Endothelial cell of umbilical vein (primary cell): Measurements from ENCODE around the gene AMN1. TPM values are rescaled to one million over a fixed set of nuclear protein-coding genes. Genes with fewer than 3 reads are reported as not detected.

Experiments
- BruUV-seq: library from RNA; stranded (reverse); fragments of 400-500 nt; replicated peaks from 2 replicates; lab custom pipeline; 2021; lab: Mats Ljungman, UMichigan
- CTCF ChIA-PET: fragments of 300-600, 350-600 bp; sonication (Branson Sonifier 250); formaldehyde crosslinking; loops from one replicate; lab custom pipeline; 2021; ENCODE audit warnings: antibody characterized with exemption, inconsistent platforms; lab: Charles Lee
- POLR2A ChIA-PET: fragments of 300-600, 350-600 bp; sonication (Branson Sonifier 250); formaldehyde crosslinking; loops from one replicate; lab custom pipeline; 2021; ENCODE audit warnings: antibody characterized with exemption, inconsistent platforms; lab: Charles Lee
- DNase-seq: peaks from one replicate; pipeline ENCODE4 v3.0.0-alpha.2; 2011; ENCODE audit warnings: low read depth, low spot score
- FAIRE-seq: peaks from 2 replicates; lab custom pipeline; 2011; peaks lifted over from hg19 to GRCh38; lab: Jason Lieb, UNC
- H2AFZ ChIP-seq: 2 replicates; pipeline ENCODE4 v1.6.0; 2012; ENCODE audit warnings: low read depth, low read length, control low read depth, inconsistent platforms
- H3K27ac ChIP-seq: 2 replicates; pipeline ENCODE4 v1.5.1; 2011; ENCODE audit warnings: low read depth, mild to moderate bottlenecking, control low read depth, low read length, moderate library complexity; ENCODE audit not compliant: insufficient read depth
- H3K27me3 ChIP-seq, 2 experiments: 2 replicates each; pipeline versions ENCODE4 v1.6.0 to v1.6.1; 2011; ENCODE audit warnings: low read length in 2 of 2, mixed read lengths in 1 of 2; ENCODE audit not compliant: control insufficient read depth in 2 of 2, insufficient read depth in 2 of 2
- H3K36me3 ChIP-seq, 2 experiments: 2 replicates in 1 of 2; 3 replicates in 1 of 2; pipeline ENCODE4 v1.5.1; 2011; ENCODE audit warnings: low read length in 2 of 2, mild to moderate bottlenecking in 1 of 2, moderate library complexity in 1 of 2; ENCODE audit not compliant: control insufficient read depth in 2 of 2, insufficient read depth in 2 of 2; ENCODE audit errors: extremely low read depth in 1 of 2
- H3K4me1 ChIP-seq: 3 replicates; pipeline ENCODE4 v1.5.1; 2011; ENCODE audit warnings: mild to moderate bottlenecking, low read length; ENCODE audit not compliant: control insufficient read depth, insufficient read depth; ENCODE audit errors: extremely low read depth
- H3K4me2 ChIP-seq: 2 replicates; pipeline ENCODE4 v1.6.1; 2011; ENCODE audit warnings: low read length, control low read depth, mixed read lengths; ENCODE audit not compliant: insufficient read depth
- H3K4me3 ChIP-seq, 3 experiments: fragments of 200-600 bp in 1 of 3; sonication (generic), shearing (Covaris generic) in 1 of 3; replicated peaks in 1 of 3; 2 replicates each; pipeline ENCODE4 v1.5.1; 2011 to 2016; ENCODE audit warnings: control low read depth in 3 of 3, low read length in 3 of 3, mild to moderate bottlenecking in 2 of 3, inconsistent platforms in 1 of 3, low read depth in 1 of 3, moderate library complexity in 1 of 3; ENCODE audit not compliant: insufficient read depth in 1 of 3
- H3K79me2 ChIP-seq: 2 replicates; pipeline ENCODE4 v1.6.0; 2012; ENCODE audit warnings: low read length, inconsistent platforms; ENCODE audit not compliant: control insufficient read depth, insufficient read depth
- H3K9ac ChIP-seq: replicated peaks from 2 replicates; pipeline ENCODE3; 2011; ENCODE audit warnings: low read length, control low read depth; ENCODE audit not compliant: insufficient read depth; ENCODE audit errors: extremely low read depth
- H3K9me1 ChIP-seq: replicated peaks from 3 replicates; pipeline ENCODE4 v1.6.0; 2011; ENCODE audit warnings: mild to moderate bottlenecking, low read length; ENCODE audit not compliant: control insufficient read depth, insufficient read depth; ENCODE audit errors: extremely low read depth
- H3K9me3 ChIP-seq: replicated peaks from 2 replicates; pipeline ENCODE4 v1.5.1; 2012; ENCODE audit warnings: low read length, inconsistent platforms; ENCODE audit not compliant: control insufficient read depth, insufficient read depth
- H4K20me1 ChIP-seq: replicated peaks from 2 replicates; pipeline ENCODE3; 2011; ENCODE audit warnings: mild to moderate bottlenecking, low read length; ENCODE audit not compliant: control insufficient read depth, insufficient read depth; ENCODE audit errors: extremely low read depth
- EZH2 ChIP-seq: IDR thresholded peaks from 2 replicates; pipeline ENCODE4 v1.6.1; 2012; ENCODE audit warnings: borderline replicate concordance, low read depth, mild to moderate bottlenecking, moderate library complexity, low read length, inconsistent platforms; ENCODE audit not compliant: severe bottlenecking
- FOS ChIP-seq: IDR thresholded peaks from 2 replicates; pipeline ENCODE4 v1.6.1; 2011; ENCODE audit warnings: mild to moderate bottlenecking, low read length, moderate library complexity, borderline replicate concordance; ENCODE audit not compliant: insufficient read depth
- GATA2 ChIP-seq: IDR thresholded peaks from 2 replicates; pipeline ENCODE4 v1.7.0; 2011; ENCODE audit warnings: low read depth, mild to moderate bottlenecking, moderate library complexity, mixed read lengths, low read length; ENCODE audit not compliant: insufficient read length, insufficient read depth
- JUN ChIP-seq: IDR thresholded peaks from 2 replicates; pipeline ENCODE4 v1.6.1; 2011; ENCODE audit warnings: borderline replicate concordance, low read depth; ENCODE audit not compliant: insufficient read length, insufficient read depth
- MAX ChIP-seq: IDR thresholded peaks from 2 replicates; pipeline ENCODE4 v1.6.1; 2011; ENCODE audit not compliant: insufficient read depth, insufficient read length
- MYC ChIP-seq: IDR thresholded peaks from one replicate; pipeline ENCODE4 v1.6.1; 2011; ENCODE audit warnings: mild to moderate bottlenecking, low read depth, low read length
- POLR2A ChIP-seq: IDR thresholded peaks from 2 replicates; pipeline ENCODE4 v1.6.1; 2012; ENCODE audit warnings: low read depth, mild to moderate bottlenecking, control low read depth, low read length
- POLR2AphosphoS5 ChIP-seq: IDR thresholded peaks from 2 replicates; pipeline ENCODE4 v1.6.1; 2012; ENCODE audit warnings: low read depth, mild to moderate bottlenecking, control low read depth, low read length, moderate library complexity; ENCODE audit not compliant: insufficient read depth
- dilution Hi-C: fragments of 300-500 bp; cut with MboI; formaldehyde crosslinking; loops from one replicate; pipeline ENCODE4 v1.15.0; 2019; ENCODE audit warnings: low sequenced_read_pairs; ENCODE audit not compliant: extremely low pct_ligation_motif_present
- intact Hi-C: fragments of 100-400 bp; cut with micrococcal nuclease; formaldehyde crosslinking; loops from one replicate; pipeline ENCODE4 v1.10.0; 2022
- polyA plus RNA-seq, 4 experiments: library from polyadenylated mRNA; depleted of rRNA in 3 of 4; stranded (reverse) in 3 of 4; unstranded in 1 of 4; fragments of >200 nt; gene quantifications; 2 replicates each; pipeline versions ENCODE4 v1.2.1 to v1.2.3, GENCODE V29; 2011 to 2012; ENCODE audit warnings: missing spikeins in 1 of 4
- total RNA-seq: library from RNA; stranded (reverse); gene quantifications from 2 replicates; pipeline ENCODE4 v1.2.3, GENCODE V29; 2021
- TF ChIP-seq, protein P1 (sequence below), 2 donors: IDR thresholded peaks; 1 replicate in 1 of 2; 2 replicates in 1 of 2; pipeline ENCODE4 v1.5.1; 2011; ENCODE audit warnings: low read length in 2 of 2, mild to moderate bottlenecking in 2 of 2, moderate library complexity in 2 of 2, control low read depth in 1 of 2, inconsistent platforms in 1 of 2, low read depth in 1 of 2; ENCODE audit not compliant: insufficient read depth in 1 of 2; ENCODE audit errors: extremely low read depth in 1 of 2

Gene AMN1
- total and polyA plus RNA-seq, 2 donors (not counting 3 experiments of a cell fraction or from before 2014, with no cell fraction given): 8.5 to 18.0 TPM

GRCh38 chr12:31726575-31726974 is 2.2 kb downstream of the AMN1 start:
- ChIA-PET POLR2A (no interaction called here), CTCF (interaction anchor here (1.1 to 1.8 kb wide), 2 partner anchors 12 to 73 kb away, joined by 3 to 7 read pairs; no protein-coding TSS in a partner anchor)
- no peak overlapping the region for H3K27ac ChIP-seq
- peaks cover 18% of the 10 kb centered on the region for H3K4me1 ChIP-seq
- H3K9me1 ChIP-seq: no peaks in the 10 kb centered on the region
- no peaks in the 10 kb centered on the region for H3K27me3 ChIP-seq
- H3K9me3 ChIP-seq: peaks cover 3% of the 10 kb centered on the region
- no peaks in the 10 kb centered on the region for H4K20me1 ChIP-seq
- dilution Hi-C loops: no loop called here
- no peak overlapping the region for H3K4me3 ChIP-seq
- H3K36me3 ChIP-seq: no peaks in the 10 kb centered on the region
- intact Hi-C loops: loop anchor here (5.0 kb wide), 1 partner anchor 381 kb away; the partner anchor contains the start of gene BICD1
- H3K4me2 ChIP-seq: no peak overlapping the region
- BruUV-seq: no TSS peak
- FAIRE-seq: no peak
- H2AFZ ChIP-seq: no peak overlapping the region
- no peak overlapping the region for H3K9ac ChIP-seq
- TF ChIP-seq MYC (no peak), EZH2 (no peak), POLR2AphosphoS5 (no peak), POLR2A (no peak), FOS (no peak), MAX (no peak), JUN (no peak), GATA2 (no peak)
- TF ChIP-seq, protein P1, sequence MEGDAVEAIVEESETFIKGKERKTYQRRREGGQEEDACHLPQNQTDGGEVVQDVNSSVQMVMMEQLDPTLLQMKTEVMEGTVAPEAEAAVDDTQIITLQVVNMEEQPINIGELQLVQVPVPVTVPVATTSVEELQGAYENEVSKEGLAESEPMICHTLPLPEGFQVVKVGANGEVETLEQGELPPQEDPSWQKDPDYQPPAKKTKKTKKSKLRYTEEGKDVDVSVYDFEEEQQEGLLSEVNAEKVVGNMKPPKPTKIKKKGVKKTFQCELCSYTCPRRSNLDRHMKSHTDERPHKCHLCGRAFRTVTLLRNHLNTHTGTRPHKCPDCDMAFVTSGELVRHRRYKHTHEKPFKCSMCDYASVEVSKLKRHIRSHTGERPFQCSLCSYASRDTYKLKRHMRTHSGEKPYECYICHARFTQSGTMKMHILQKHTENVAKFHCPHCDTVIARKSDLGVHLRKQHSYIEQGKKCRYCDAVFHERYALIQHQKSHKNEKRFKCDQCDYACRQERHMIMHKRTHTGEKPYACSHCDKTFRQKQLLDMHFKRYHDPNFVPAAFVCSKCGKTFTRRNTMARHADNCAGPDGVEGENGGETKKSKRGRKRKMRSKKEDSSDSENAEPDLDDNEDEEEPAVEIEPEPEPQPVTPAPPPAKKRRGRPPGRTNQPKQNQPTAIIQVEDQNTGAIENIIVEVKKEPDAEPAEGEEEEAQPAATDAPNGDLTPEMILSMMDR (IDR thresholded peaks at IDR 0.05; ENCODE audit: extremely low read depth in 1 of 2, insufficient read depth in 1 of 2, low read depth in 1 of 2, low read length in 2 of 2): no peak
- H3K79me2 ChIP-seq: peaks cover 4% of the 10 kb centered on the region
- DNase-seq: no peak
